IMR-90 (cell line): ENCODE measurements around the gene DGKH. TPM values are rescaled to one million over a fixed set of nuclear protein-coding genes. Genes with fewer than 3 reads are reported as not detected.

ENCODE experiments used
- ATAC-seq: fragments of 200-7000 bp; cut with Tn5 transposase; 2 replicates; pipeline ENCODE4 v1.9.1; 2020; ENCODE audit warnings: low read depth, mild to moderate bottlenecking, moderate library complexity
- BruUV-seq: library from RNA; stranded (reverse); fragments of 400-500 nt; replicated peaks from 2 replicates; lab custom pipeline; 2021; lab: Mats Ljungman, UMichigan
- CTCF ChIA-PET: fragments of 300-600 bp; formaldehyde crosslinking; extraction: SDS; loops from one replicate; lab custom pipeline; 2021; ENCODE audit warnings: antibody characterized with exemption; lab: Yijun Ruan, JAX
- POLR2A ChIA-PET: fragments of 300-600 bp; sonication (Branson Sonifier 250); formaldehyde crosslinking; loops from one replicate; lab custom pipeline; 2022; ENCODE audit warnings: antibody characterized with exemption; ENCODE audit not compliant: unreplicated experiment; lab: Charles Lee
- DNase-seq: peaks from one replicate; pipeline ENCODE4 v3.0.0; 2013
- H2AFZ ChIP-seq: replicated peaks from 2 replicates; pipeline ENCODE3; 2013; ENCODE audit warnings: low read length, mild to moderate bottlenecking; ENCODE audit not compliant: poor library complexity
- H2AK5ac ChIP-seq: 2 replicates; pipeline ENCODE4 v1.6.1; 2013; ENCODE audit warnings: low read depth, low read length, inconsistent platforms
- H2AK9ac ChIP-seq: replicated peaks from 2 replicates; pipeline ENCODE3; 2013; ENCODE audit warnings: mild to moderate bottlenecking, low read depth, low read length, moderate library complexity; ENCODE audit not compliant: poor library complexity
- H2BK120ac ChIP-seq: 2 replicates; pipeline ENCODE4 v1.6.1; 2013; ENCODE audit warnings: low read depth, low read length, inconsistent platforms
- H2BK15ac ChIP-seq: 3 replicates; pipeline ENCODE4 v1.6.1; 2013; ENCODE audit warnings: low read depth, low read length, inconsistent platforms
- H2BK20ac ChIP-seq: 2 replicates; pipeline ENCODE4 v1.6.1; 2013; ENCODE audit warnings: low read depth, mild to moderate bottlenecking, inconsistent platforms, low read length, moderate library complexity
- H2BK5ac ChIP-seq: 2 replicates; pipeline ENCODE4 v1.6.1; 2013; ENCODE audit warnings: mild to moderate bottlenecking, low read depth, low read length, inconsistent platforms; ENCODE audit not compliant: poor library complexity, severe bottlenecking
- H3K14ac ChIP-seq: replicated peaks from 2 replicates; pipeline ENCODE4 v1.6.1; 2013; ENCODE audit warnings: low read depth, low read length, inconsistent platforms
- H3K18ac ChIP-seq: 2 replicates; pipeline ENCODE4 v1.6.1; 2013; ENCODE audit warnings: low read depth, low read length, control low read depth
- H3K23ac ChIP-seq: 2 replicates; pipeline ENCODE4 v1.6.1; 2013; ENCODE audit warnings: low read depth, low read length, inconsistent platforms
- H3K27ac ChIP-seq: 2 replicates; pipeline ENCODE4 v1.5.1; 2013; ENCODE audit warnings: mild to moderate bottlenecking, control low read depth, low read length; ENCODE audit not compliant: insufficient read depth
- H3K27me3 ChIP-seq: 2 replicates; pipeline ENCODE4 v1.6.1; 2013; ENCODE audit warnings: low read length; ENCODE audit not compliant: control insufficient read depth, insufficient read depth
- H3K36me3 ChIP-seq: 2 replicates; pipeline ENCODE4 v1.6.1; 2013; ENCODE audit warnings: low read length, mixed read lengths; ENCODE audit not compliant: control insufficient read depth, insufficient read depth
- H3K4ac ChIP-seq: 2 replicates; pipeline ENCODE4 v1.6.1; 2013; ENCODE audit warnings: low read depth, low read length, inconsistent platforms
- H3K4me1 ChIP-seq: 2 replicates; pipeline ENCODE4 v1.6.1; 2013; ENCODE audit warnings: low read length, mixed read lengths; ENCODE audit not compliant: control insufficient read depth, insufficient read depth
- H3K4me2 ChIP-seq: 2 replicates; pipeline ENCODE4 v1.6.1; 2013; ENCODE audit warnings: low read depth, mild to moderate bottlenecking, control low read depth, low read length, moderate library complexity
- H3K4me3 ChIP-seq: 2 replicates; pipeline ENCODE4 v1.5.1; 2013; ENCODE audit warnings: low read depth, mild to moderate bottlenecking, control low read depth, low read length, moderate library complexity; ENCODE audit not compliant: insufficient read depth
- H3K56ac ChIP-seq: 2 replicates; pipeline ENCODE4 v1.6.1; 2013; ENCODE audit warnings: low read length, inconsistent platforms; ENCODE audit not compliant: insufficient read depth; ENCODE audit errors: extremely low read depth
- H3K79me1 ChIP-seq, 2 experiments: 2 replicates each; pipeline ENCODE4 v1.6.1; 2013; ENCODE audit warnings: low read length in 2 of 2, inconsistent platforms in 1 of 2, low read depth in 1 of 2
- H3K9ac ChIP-seq: 2 replicates; pipeline ENCODE4 v1.6.1; 2013; ENCODE audit warnings: low read depth, low read length, control low read depth
- H3K9me1 ChIP-seq: 2 replicates; pipeline ENCODE4 v1.6.1; 2013; ENCODE audit warnings: low read length, inconsistent platforms; ENCODE audit not compliant: insufficient read depth
- H3K9me3 ChIP-seq: 2 replicates; pipeline ENCODE4 v1.6.1; 2013; ENCODE audit warnings: low read length; ENCODE audit not compliant: control insufficient read depth, insufficient read depth
- H4K20me1 ChIP-seq: 2 replicates; pipeline ENCODE4 v1.6.1; 2013; ENCODE audit warnings: low read length, inconsistent platforms; ENCODE audit not compliant: insufficient read depth
- H4K5ac ChIP-seq: 2 replicates; pipeline ENCODE4 v1.6.1; 2013; ENCODE audit warnings: mild to moderate bottlenecking, low read depth, low read length, control low read depth
- H4K8ac ChIP-seq, 2 experiments: 2 replicates each; pipeline ENCODE4 v1.6.1; 2013; ENCODE audit warnings: low read depth in 2 of 2, low read length in 2 of 2, control low read depth in 1 of 2, inconsistent platforms in 1 of 2
- H4K91ac ChIP-seq: 2 replicates; pipeline ENCODE4 v1.6.1; 2013; ENCODE audit warnings: low read depth, low read length, inconsistent platforms; ENCODE audit not compliant: insufficient read depth
- BHLHE40 ChIP-seq: fragments of 150-350 bp; IDR thresholded peaks from 2 replicates; pipeline ENCODE4 v1.6.1; 2016; ENCODE audit warnings: mild to moderate bottlenecking, low read depth, low read length
- CHD1 ChIP-seq: IDR thresholded peaks from 2 replicates; pipeline ENCODE4 v1.6.1; 2012; ENCODE audit warnings: low read depth, low read length, improper control_type of control experiment
- ELK1 ChIP-seq: fragments of 150-350 bp; IDR thresholded peaks from 2 replicates; pipeline ENCODE4 v1.6.1; 2016; ENCODE audit warnings: low read depth, mild to moderate bottlenecking, low read length, moderate library complexity, borderline replicate concordance
- FOS ChIP-seq: fragments of 150-350 bp; IDR thresholded peaks from 2 replicates; pipeline ENCODE4 v1.6.1; 2016; ENCODE audit warnings: low read depth, low read length
- MAZ ChIP-seq: IDR thresholded peaks from 2 replicates; pipeline ENCODE4 v1.6.1; 2012; ENCODE audit warnings: low read depth, mild to moderate bottlenecking, low read length, improper control_type of control experiment, moderate library complexity, borderline replicate concordance
- MXI1 ChIP-seq: IDR thresholded peaks from 2 replicates; pipeline ENCODE4 v1.6.1; 2012; ENCODE audit warnings: low read depth, mild to moderate bottlenecking, low read length, moderate library complexity, borderline replicate concordance
- POLR2A ChIP-seq: IDR thresholded peaks from 2 replicates; pipeline ENCODE4 v1.6.1; 2012; ENCODE audit warnings: mild to moderate bottlenecking, low read depth, low read length
- RAD21 ChIP-seq: IDR thresholded peaks from 2 replicates; pipeline ENCODE4 v1.6.1; 2012; ENCODE audit warnings: low read length, improper control_type of control experiment
- RCOR1 ChIP-seq: IDR thresholded peaks from 2 replicates; pipeline ENCODE4 v1.6.1; 2012; ENCODE audit warnings: mild to moderate bottlenecking, low read length, improper control_type of control experiment; ENCODE audit not compliant: insufficient replicate concordance
- SMC3 ChIP-seq: fragments of 150-350 bp; IDR thresholded peaks from 2 replicates; pipeline ENCODE4 v1.6.1; 2016; ENCODE audit warnings: low read depth, mild to moderate bottlenecking, antibody characterized with exemption, low read length, moderate library complexity
- WGBS, 2 experiments: methylation state at CpG; one replicate each; pipeline versions ENCODE4 v1.1.5 to v1.1.7; 2013; ENCODE audit warnings: missing lambda C conversion rate in 2 of 2; ENCODE audit not compliant: insufficient read length in 1 of 2; ENCODE audit errors: extremely low coverage in 2 of 2; 5-methylcytosine and 5-hydroxymethylcytosine counted together
- dilution Hi-C: fragments of 300-500 bp; cut with HindIII; formaldehyde crosslinking; loops from one replicate; pipeline ENCODE4 v1.14.3; 2018; ENCODE audit warnings: low sequenced_read_pairs; ENCODE audit not compliant: unreplicated experiment
- in situ Hi-C: fragments of 300-500 bp; cut with MboI; formaldehyde crosslinking; loops from 3 replicates; pipeline ENCODE4 v1.14.3; 2019; ENCODE audit warnings: low sequenced_read_pairs, inconsistent platforms, mixed read lengths
- intact Hi-C: fragments of 100-400 bp; cut with micrococcal nuclease; formaldehyde crosslinking; loops from 2 replicates; pipeline ENCODE4 v1.10.0; 2022
- polyA plus RNA-seq, 3 experiments: library from polyadenylated mRNA; depleted of rRNA; stranded (reverse); fragments of >200 nt; gene quantifications; 2 replicates each; pipeline ENCODE4 v1.2.3, GENCODE V29; 2012; ENCODE audit warnings: low replicate concordance in 1 of 3
- total RNA-seq: library from RNA; depleted of rRNA; stranded (reverse); fragments of >200 nt; gene quantifications from 2 replicates; pipeline ENCODE4 v1.2.3, GENCODE V29; 2012
- TF ChIP-seq, protein P1 (sequence below): fragments of 150-350 bp; IDR thresholded peaks from 2 replicates; pipeline ENCODE4 v1.6.1; 2017; ENCODE audit warnings: mild to moderate bottlenecking, antibody characterized with exemption, low read length, low read depth

Gene DGKH
- total and polyA plus RNA-seq, 2 of the 4 experiments (the other 2 are of a cell fraction), result 2.0 to 13.4 TPM

DNA sequence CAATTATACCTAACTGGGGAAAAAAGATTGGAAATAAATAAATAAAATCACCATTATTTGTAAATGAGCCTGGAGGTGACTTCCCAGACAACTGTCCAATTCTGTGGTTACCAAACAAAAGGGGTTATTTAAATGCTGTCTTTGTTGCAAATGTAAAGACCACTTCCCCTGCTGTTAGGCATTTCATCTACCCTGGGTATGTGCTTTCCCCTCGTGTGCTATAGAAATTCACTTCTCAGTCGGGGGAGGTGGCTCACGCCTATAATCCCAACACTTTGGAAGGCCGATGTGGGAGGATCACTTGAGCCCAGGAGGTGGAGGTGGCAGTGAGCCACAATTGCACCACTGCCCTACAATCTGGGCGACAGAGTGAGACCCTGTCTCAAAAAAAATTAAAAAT lies 121.6 kb downstream of the DGKH start:
- no peak overlapping the region for H2AFZ ChIP-seq
- no peak overlapping the region for H2BK120ac ChIP-seq
- no TSS peak for BruUV-seq
- H3K9me3 ChIP-seq, result no peaks in the 10 kb centered on the region
- no peak overlapping the region for H3K9ac ChIP-seq
- ChIA-PET POLR2A (no interaction called here), CTCF (no interaction called here)
- no peak overlapping the region for H3K4me3 ChIP-seq
- ATAC-seq (no peak), DNase-seq (no peak)
- H3K27ac ChIP-seq, result no peak overlapping the region
- no peak overlapping the region for H2BK15ac ChIP-seq
- TF ChIP-seq RAD21 (no peak), POLR2A (no peak), BHLHE40 (no peak), CHD1 (no peak), SMC3 (no peak), FOS (no peak), RCOR1 (no peak), MAZ (no peak), MXI1 (no peak), ELK1 (no peak)
- TF ChIP-seq, protein P1, sequence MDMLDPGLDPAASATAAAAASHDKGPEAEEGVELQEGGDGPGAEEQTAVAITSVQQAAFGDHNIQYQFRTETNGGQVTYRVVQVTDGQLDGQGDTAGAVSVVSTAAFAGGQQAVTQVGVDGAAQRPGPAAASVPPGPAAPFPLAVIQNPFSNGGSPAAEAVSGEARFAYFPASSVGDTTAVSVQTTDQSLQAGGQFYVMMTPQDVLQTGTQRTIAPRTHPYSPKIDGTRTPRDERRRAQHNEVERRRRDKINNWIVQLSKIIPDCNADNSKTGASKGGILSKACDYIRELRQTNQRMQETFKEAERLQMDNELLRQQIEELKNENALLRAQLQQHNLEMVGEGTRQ, result no peak
- H4K20me1 ChIP-seq, result peaks cover 7% of the 10 kb centered on the region; the same call in 1 of the 2 replicates
- H3K36me3 ChIP-seq, result peaks cover 7% of the 10 kb centered on the region
- H3K56ac ChIP-seq, result no peak overlapping the region
- peaks cover 0 to 3% of the 10 kb centered on the region in 2 experiments; a peak in 1 of 4 replicates for H3K79me1 ChIP-seq
- no peak overlapping the region for H2BK5ac ChIP-seq
- no peak overlapping the region for H3K4me2 ChIP-seq
- no peak overlapping the region for H4K5ac ChIP-seq
- in situ Hi-C loops, result no loop called here
- H2BK20ac ChIP-seq, result no peak overlapping the region
- no peak overlapping the region for H3K4ac ChIP-seq
- no CpG with 5 or more reads among the region's 5 CpGs for WGBS, 2 experiments
- H3K27me3 ChIP-seq, result no peaks in the 10 kb centered on the region
- no peak overlapping the region for H3K18ac ChIP-seq
- H2AK9ac ChIP-seq, result no peak overlapping the region
- no peak overlapping the region for H3K23ac ChIP-seq
- no peak overlapping the region for H4K91ac ChIP-seq
- peaks cover 4% of the 10 kb centered on the region; the same call in 1 of the 2 replicates for H3K9me1 ChIP-seq
- H3K14ac ChIP-seq, result no peak overlapping the region
- H4K8ac ChIP-seq, result no peak overlapping the region
- dilution Hi-C loops, result no loop called here
- peaks cover 5% of the 10 kb centered on the region for H3K4me1 ChIP-seq
- H2AK5ac ChIP-seq, result no peak overlapping the region
- intact Hi-C loops, result no loop called here
